Stimulated activated naive CD8-positive, alpha-beta T cell treated with anti-CD3 and anti-CD28 coated beads, Interleukin-15, Interleukin-2, amounts not matched to agents 100 U/mL and 50 U/mL, for 24 hours (primary cell): ENCODE data around the gene PSG1.
"Not testable (repeated sequence)": the region's sequence is repeated elsewhere in the genome, so short reads cannot be mapped to it uniquely, and the experiment has no call there.

Source experiments
- ATAC-seq: fragments of 150-1000 bp; cut with Tn5 transposase; one replicate; pipeline ENCODE4 v1.10.0; 2021
- DNase-seq: peaks from one replicate; pipeline ENCODE4 v3.0.0; 2021

PSG1 gene

GRCh38 chr19:42881279-42881678 is 1.8 kb upstream of the PSG1 start:
- not testable (repeated sequence) for ATAC-seq, DNase-seq

- not testable (repeated sequence) for ATAC-seq
These were observed 1.1 kb upstream of the PSG1 start for GRCh38 chr19:42880621-42881020.

GRCh38 chr19:42876596-42876995 is 2.9 kb downstream of the PSG1 start:
- DNase-seq, ATAC-seq: not testable (repeated sequence)

More at GRCh38 chr19:42880621-42881020, 1.1 kb upstream of the PSG1 start:
- not testable (repeated sequence) for DNase-seq

GRCh38 chr19:42875881-42876280 is 3.6 kb downstream of the PSG1 start:
- not testable (repeated sequence) for ATAC-seq

GRCh38 chr19:42874901-42875813 is 4.4 kb downstream of the PSG1 start:
- ATAC-seq, DNase-seq: not testable (repeated sequence)

More at GRCh38 chr19:42875881-42876280, 3.6 kb downstream of the PSG1 start:
- DNase-seq, result not testable (repeated sequence)

- DNase-seq, ATAC-seq: not testable (repeated sequence)
These were observed 5.4 kb downstream of the PSG1 start for GRCh38 chr19:42874136-42874535.

- DNase-seq, result no peak
- ATAC-seq, result no peak
These were observed 6.9 kb downstream of the PSG1 start for GRCh38 chr19:42872608-42873007.

- ATAC-seq (no peak), DNase-seq (no peak)
These were observed 22.0 kb downstream of the PSG1 start for GRCh38 chr19:42857544-42857867.

- DNase-seq, result peak; percentile 36
- not testable (repeated sequence) for ATAC-seq
These were observed 22.5 kb downstream of the PSG1 start for GRCh38 chr19:42856866-42857543.

GRCh38 chr19:42854745-42855144 is 24.8 kb downstream of the PSG1 start:
- DNase-seq, result not testable (repeated sequence)

GRCh38 chr19:42853231-42853630 is 26.3 kb downstream of the PSG1 start:
- not testable (repeated sequence) for ATAC-seq, DNase-seq

More at GRCh38 chr19:42854745-42855144, 24.8 kb downstream of the PSG1 start:
- not testable (repeated sequence) for ATAC-seq

GRCh38 chr19:42852821-42853220 is 26.7 kb downstream of the PSG1 start:
- ATAC-seq, DNase-seq: not testable (repeated sequence)

GRCh38 chr19:42851718-42852280 is 27.7 kb downstream of the PSG1 start:
- ATAC-seq, DNase-seq: not testable (repeated sequence)

- DNase-seq, result no peak
- ATAC-seq, result no peak
These were observed 28.4 kb downstream of the PSG1 start for GRCh38 chr19:42850981-42851717.

- no peak for DNase-seq
- ATAC-seq, result no peak
These were observed 32.9 kb downstream of the PSG1 start for GRCh38 chr19:42846597-42846996.

GRCh38 chr19:42843631-42844030 is 35.9 kb downstream of the PSG1 start:
- not testable (repeated sequence) for ATAC-seq, DNase-seq

GRCh38 chr19:42832746-42833442 is 46.6 kb downstream of the PSG1 start:
- not testable (repeated sequence) for ATAC-seq, DNase-seq

- not testable (repeated sequence) for DNase-seq, ATAC-seq
These were observed 47.4 kb downstream of the PSG1 start for GRCh38 chr19:42832023-42832680.

GRCh38 chr19:42831221-42832019 is 48.1 kb downstream of the PSG1 start:
- no peak for ATAC-seq

More at GRCh38 chr19:42831221-42832019, 48.1 kb downstream of the PSG1 start:
- DNase-seq, result no peak
